Mammary epithelial cell (primary cell): ENCODE results near the gene COPG2.

Experiments used
- CTCF ChIP-seq, 2 donors: IDR thresholded peaks in 1 of 2; conservative IDR thresholded peaks in 1 of 2; 2 replicates each; pipeline ENCODE4 v1.5.1; 2011 to 2012; ENCODE audit warnings: inconsistent platforms in 2 of 2, low read length in 2 of 2, mild to moderate bottlenecking in 2 of 2, control low read depth in 1 of 2, low read depth in 1 of 2; ENCODE audit not compliant: insufficient read depth in 1 of 2; ENCODE audit errors: extremely low read depth in 1 of 2
- EZH2 ChIP-seq: IDR thresholded peaks from 2 replicates; pipeline ENCODE4 v1.6.1; 2012; ENCODE audit warnings: low read length, inconsistent platforms, borderline replicate concordance

GRCh38 chr7:130701650-130702049 is 33.1 kb upstream of the COPG2 start:
- TF ChIP-seq CTCF (conservative IDR thresholded peaks at IDR 0.05 in 1 of 2, IDR thresholded peaks at IDR 0.05 in 1 of 2; ENCODE audit: extremely low read depth in 1 of 2, insufficient read depth in 1 of 2, low read depth in 1 of 2, low read length in 2 of 2) (no peak), EZH2 (no peak)
